UCSD-AML1 (cell line): Measurements from ENCODE around the gene LHPP.
"Not testable (repeated sequence)": the region's sequence is repeated elsewhere in the genome, so short reads cannot be mapped to it uniquely, and the experiment has no call there.

Experiments
- DNase-seq: peaks from one replicate; lab custom pipeline; 2025; ENCODE audit not compliant: unreplicated experiment; lab: John Stamatoyannopoulos, UW

LHPP gene

GRCh38 chr10:124535731-124536495 lies 74.3 kb downstream of the LHPP start:
- DNase-seq, result no peak

DNA sequence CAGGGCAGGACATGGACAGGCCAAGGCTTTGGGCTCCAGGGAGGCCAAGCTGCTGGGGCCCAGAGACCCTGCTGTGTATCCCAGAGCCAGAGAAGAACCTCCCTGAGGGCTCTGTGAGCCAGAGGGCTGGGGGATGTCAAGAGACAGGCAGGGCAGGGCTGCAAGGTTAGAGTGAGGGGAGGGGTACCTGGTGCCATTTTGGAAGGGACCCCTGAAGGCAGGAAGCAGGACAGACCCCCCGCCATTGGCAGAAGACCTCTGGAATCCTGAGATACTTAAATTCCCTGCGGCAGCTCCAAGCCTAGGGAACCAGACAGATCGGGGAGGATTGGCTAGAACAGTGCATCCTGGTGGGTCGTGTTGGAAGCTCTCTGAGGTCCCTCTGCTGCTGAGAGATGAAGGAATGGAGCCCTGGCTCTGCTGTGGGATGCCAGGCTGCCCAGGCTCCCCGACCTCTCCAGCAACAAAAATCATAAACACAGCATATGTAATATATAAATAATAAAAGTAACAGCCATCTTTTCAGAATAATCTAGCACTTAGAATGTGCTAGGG lies 75.0 kb downstream of the LHPP start:
- DNase-seq, result no peak

DNA sequence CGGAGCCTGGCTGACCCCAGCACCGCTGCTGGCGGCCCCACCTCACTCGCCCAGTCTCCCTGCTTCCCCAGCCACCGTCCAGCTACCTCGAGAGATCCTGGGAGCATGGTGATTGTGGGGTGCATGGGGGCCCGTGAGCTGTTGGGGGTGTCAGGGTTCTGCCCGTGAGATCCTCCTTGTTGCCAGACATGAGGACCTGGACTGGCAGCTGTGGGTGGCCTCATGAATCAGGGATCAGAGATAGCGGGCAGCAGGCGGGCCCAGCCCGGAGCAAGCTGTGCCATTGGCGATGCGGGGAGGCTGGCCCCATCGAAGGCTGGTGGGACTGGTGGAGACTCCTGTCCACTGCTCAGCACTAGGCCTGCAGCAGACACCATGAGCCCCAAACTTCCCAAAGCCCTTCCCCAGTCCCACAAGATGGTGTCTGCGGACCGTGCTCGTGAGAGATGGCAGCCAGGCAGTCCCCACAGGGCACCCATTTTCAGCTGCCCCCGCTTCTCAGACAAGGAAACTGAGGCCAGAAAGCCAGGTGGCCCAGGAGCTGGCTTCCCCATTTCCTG lies 75.6 kb downstream of the LHPP start:
- no peak for DNase-seq

DNA sequence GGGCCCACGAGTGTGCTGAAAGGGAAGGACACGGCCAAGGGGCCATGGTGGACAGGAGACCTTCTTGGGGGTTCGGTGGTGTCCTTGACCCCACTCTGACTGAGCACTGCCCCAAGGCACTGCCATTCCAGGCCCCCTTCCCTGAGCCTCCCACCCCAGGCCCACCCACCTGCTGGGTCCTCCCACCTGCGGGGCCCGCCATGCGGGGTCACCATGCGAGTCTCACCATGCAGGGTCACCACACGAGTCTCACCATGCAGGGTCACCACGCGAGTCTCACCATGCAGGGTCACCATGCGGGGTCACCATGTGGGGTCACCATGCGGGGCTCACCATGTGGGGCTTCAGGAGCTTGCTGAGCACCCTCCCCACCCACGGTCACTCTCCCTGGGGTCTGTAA lies 76.3 kb downstream of the LHPP start:
- DNase-seq, result no peak

DNA sequence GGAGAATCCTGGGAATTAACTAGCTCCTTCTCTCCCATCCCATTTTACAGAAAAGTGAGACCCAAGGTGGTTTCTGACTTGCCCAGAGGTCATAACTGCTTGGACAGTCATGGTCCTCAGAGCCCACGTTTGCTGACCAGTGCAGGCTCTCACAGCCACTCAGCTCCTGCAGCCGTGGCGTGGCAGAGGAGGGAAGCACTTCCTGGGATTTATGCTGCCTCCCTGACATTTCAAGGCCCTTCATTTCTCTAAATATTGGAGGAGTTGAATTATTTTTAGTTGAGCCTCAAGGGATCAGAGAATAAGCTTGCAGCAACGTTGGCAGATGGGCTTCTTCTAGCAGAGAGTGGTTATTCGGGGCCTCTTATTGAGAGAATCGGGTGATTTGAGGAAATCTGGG lies 77.1 kb downstream of the LHPP start:
- no peak for DNase-seq

DNA sequence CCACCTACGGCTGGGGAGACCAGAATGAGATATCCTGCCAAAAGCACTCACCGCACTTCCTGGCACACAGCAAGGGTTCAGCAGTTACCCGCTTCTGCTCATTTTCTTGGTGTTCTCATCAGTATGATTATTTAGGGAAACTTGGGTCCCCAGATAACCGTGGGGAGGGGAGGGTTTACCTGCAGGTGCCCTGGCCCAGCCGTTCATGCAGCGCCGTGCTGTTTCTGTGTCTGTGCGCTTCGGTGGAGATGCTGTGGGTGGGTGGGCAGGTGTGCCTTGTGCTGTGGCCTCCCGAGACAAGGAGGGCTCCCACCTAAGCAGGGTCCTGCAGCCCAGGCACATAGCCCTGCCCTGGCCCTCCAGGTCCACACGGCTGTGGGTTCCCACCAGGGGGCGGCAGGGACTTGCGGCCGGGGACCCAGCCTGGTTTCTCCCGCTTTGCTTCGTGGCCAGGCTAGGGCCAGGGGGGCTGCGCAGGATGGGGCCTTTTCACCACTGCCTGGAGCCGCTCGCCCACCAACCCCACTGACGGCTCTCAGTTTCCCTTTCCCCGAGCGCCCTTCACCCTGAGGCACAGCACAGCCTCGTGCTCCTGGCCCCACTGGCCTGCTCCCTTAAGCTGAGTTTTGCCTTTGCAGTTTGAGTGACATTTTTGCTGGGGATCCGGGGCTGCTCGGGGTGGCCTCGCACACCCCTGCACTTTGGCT lies 78.5 kb downstream of the LHPP start:
- peak; percentile 56 for DNase-seq

DNA sequence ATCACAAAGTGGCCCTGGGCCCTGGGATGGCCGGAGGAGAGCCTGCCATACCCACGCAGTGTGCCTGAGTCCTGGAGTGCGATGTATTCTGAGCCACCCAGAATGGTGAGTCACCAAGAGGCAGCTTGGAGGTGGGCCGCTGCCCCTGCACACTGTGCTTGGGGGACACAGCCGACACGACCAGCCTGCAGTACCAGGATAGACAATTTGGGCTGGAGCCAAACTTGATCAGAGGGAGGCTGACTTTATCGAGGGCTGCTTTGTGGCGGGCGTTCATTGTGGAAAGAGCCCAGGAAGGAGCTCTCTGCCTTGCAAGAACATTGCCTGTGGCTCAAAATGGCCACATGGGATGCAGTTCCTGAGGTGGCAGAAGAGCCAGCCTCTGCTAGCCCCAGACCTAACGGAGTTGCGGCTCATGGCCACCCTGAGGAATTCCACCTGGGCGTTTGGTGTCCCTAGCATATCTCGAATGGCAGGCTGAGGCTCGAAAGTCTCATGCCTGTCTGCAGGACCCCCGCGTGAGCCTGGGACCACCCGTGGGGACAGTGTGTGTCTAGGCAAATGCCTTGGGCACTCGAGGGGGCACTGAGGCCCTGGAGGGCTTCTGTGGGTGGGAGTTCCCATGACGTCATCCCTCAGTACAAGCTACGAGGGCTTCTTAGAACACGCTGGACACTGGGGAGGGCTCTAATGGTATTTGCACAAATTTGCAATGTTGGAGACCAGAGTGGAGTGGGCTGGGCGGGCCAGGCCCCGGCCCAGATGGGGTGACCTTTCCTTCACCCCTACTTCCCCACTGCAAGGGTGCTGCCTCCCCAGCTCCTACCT lies 79.7 kb downstream of the LHPP start:
- DNase-seq, result no peak

DNA sequence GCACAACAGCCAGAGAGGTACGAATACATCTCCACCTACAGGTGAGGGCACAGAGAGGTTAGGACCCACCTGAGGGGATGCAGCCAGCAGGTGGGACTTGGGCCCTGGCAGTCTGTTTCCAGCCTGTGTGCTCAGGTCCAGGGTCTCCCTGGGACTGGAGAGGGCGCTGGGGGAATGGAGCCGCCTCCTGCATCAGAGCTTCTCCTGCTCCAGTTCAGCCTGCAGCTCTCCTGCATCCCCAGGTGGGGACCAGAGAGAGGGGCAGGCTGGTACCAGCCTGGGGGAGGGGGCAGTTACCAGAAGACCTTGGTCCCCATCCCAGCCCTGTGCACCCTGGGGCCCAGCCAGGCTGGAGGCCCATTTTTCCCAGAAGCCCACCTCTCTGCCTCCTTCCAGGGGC lies 80.7 kb downstream of the LHPP start:
- no peak for DNase-seq

- no peak for DNase-seq
Observed at GRCh38 chr10:124543146-124543545, 81.5 kb downstream of the LHPP start.

DNA sequence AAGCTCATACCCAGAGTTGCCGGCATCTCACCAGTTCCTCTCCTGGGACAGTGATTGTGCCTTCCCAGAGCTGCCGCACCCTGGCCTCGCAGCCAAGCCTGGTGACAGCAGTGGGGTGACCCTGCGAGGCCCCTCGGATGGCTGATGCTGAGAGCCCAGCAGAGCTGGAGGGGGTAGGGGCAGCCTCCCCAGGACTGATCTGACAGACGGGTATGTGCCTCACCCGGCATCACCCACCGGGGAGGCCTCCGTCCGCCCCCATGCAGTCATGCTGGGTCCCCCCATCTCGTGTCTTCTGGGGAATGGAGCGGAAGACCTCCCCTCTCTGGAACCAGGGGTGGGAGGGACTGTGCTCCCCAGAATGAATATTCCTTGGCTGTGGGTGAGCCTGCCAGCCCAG lies 82.3 kb downstream of the LHPP start:
- no peak for DNase-seq

- peak; percentile 48 for DNase-seq
Observed at GRCh38 chr10:124544711-124545110, 83.1 kb downstream of the LHPP start.

DNA sequence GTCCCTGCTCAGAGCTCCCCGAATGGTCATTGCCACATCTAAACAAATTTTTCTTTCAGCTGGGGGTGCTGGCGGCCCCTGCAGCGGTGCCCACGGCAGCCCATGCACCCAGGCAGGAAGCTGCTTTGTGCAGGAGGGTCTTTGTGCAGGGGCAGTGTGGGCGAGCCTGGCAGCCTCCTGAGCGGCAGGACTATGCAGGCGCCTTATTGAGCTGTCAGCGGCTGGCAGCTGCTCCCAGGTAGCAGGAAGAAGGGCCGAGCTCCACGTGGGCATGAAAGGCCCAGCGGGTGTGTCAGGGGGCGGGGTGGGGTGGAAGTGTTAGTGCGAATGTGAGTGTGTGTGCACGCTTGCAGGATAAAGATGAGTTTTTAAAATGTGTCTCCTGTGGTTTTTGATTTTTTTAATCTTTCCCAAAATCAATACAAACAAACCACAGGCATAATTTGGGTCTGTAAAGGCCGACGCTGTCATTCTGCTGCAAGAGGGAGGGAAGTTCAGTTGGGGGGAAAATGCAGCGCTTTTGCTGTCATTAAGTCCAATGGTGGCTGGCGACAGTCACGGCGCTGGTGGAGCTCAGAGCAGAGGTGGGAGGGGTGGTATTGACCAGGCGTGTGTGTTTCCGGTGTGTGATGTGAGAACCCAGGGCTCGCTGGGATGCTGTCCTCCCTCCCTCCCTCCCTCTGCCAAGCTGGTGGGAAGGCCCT lies 83.9 kb downstream of the LHPP start:
- no peak for DNase-seq

DNA sequence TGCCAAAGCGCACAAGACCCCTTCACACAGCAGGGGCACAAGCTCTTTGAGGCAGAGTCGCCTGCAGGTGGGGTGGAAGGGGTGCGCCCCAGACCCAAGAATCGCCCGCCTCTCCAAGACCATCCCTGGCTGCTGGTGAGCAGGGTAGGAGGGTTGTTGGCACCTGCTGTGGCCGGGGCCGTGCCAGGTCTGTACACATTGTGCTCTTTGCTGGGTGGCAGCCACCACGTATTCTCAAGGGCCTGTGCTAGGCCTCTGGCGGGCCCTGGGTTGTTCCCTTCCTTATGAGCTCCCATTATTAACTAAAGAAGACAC lies 84.4 kb downstream of the LHPP start:
- DNase-seq, result no peak

GRCh38 chr10:124546957-124547646 lies 85.5 kb downstream of the LHPP start:
- DNase-seq, result no peak

DNA sequence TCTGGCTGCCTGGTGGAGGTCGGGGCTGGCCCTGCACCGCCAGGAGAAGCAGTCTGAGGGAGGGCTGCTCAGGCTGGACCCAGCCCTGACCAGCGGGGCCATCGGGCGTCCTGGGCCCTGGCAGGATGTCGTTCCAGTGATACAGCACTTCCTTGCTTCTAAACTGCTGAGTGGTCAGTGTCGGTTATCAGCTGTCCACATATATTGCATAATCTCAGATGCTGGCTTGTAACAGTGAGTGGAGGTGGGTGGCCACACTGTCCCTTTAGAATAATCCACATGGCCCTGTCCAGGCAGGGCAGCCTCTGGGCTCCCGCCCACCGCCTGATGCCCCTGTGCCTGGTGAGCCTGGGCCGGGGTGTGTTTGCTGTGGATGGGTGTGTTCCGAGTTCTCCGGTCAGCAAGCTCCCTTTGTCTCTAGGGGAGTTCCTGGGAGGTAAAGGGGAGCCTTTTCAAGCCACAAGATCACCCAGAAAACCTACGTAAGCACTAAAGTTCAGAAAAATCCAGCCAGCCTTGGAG lies 86.1 kb downstream of the LHPP start:
- DNase-seq, result no peak

- DNase-seq, result not testable (repeated sequence)
Observed at GRCh38 chr10:124549171-124549570, 87.5 kb downstream of the LHPP start.

GRCh38 chr10:124550293-124551034 lies 88.8 kb downstream of the LHPP start:
- no peak for DNase-seq

DNA sequence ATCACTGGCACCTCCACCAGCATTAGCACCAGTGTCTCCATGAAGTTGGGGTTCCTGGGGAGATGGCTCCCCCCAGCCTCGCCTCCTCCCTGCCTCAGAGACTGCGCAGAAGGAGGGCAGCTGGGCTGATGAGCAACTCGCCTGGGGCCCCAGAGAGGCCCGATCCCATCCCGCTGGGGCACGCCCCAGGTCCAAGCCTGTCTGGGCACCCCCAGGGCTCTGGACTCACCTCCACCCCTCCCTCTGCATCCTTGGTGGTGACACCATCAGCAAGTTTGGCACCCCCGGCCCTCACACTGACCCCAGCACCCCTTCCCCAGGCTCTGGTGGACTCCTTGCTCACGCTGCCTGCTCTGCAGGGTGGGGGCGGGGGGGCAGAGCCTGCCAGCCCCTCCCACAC lies 89.5 kb downstream of the LHPP start:
- DNase-seq, result no peak

DNA sequence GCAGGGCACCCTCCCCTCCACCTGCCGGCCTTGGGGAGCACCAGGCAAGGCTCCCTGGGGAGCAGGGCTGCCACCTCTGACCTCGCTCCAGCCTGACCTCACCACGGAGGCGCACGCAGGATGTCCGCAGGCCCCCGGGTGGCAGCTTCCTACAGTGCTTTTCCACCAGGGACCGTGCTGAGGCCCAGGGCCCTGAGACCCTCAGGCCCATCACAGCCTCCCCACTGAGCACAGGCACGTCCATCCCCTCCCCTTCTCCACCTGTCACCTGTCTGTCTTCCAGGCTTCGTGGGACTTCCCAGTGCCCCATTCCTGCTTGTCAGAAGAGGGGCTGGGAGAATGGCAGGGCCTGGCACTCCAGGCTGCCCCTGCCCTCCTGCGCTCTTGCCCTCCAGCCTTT lies 90.1 kb downstream of the LHPP start:
- DNase-seq, result no peak
